ENCODE data around the gene IL10RB. TPM values are rescaled to one million over a fixed set of nuclear protein-coding genes. Genes with fewer than 3 reads are reported as not detected.

The IL10RB gene
- total and polyA plus RNA-seq, 10 of the 15 experiments (the other 5 are each of a cell fraction or from before 2014, with no cell fraction given) = 15.0 to 55.1 (median 34.9) TPM

DNA sequence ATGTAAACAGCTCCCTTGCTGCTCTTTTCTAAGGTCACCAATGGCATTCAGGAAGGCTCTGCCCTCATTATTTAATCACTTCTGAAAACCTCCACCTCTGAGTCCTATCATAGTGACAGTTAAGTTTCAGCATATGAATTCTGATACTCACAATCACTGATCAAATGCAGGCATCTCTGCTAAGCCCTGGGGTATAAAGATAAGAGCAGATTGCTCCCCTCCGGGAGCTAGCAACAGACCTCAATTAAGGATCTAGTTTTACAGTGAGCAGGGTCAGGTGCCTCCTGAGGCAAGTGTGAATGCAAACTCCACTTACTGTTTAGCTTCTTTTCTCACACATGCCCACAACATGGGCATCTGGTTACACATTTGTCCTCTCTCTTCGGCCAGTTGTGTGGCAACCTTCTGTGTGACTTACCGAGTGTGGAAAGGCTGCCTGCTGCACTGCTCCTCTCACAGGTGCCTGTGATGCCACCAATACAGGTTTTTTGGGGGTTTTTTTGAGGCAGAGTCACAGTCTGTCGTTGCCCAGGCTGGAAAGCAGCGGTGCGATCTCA, 15.0 kb downstream of the IL10RB start:
- POLR2A ChIA-PET = no interaction called here
- BruUV-seq (replicated peaks) = no TSS peak
- DNase-seq (ENCODE audit: low read depth, low spot score) = no peak
- Histone ChIP-seq H2AFZ (ENCODE audit: control insufficient read depth, low read depth, low read length) (no peak overlapping the region), H3K4me3 (no peak overlapping the region), H3K4me1 (ENCODE audit: control insufficient read depth, insufficient read depth, low read length) (no peaks in the 10 kb centered on the region), H3K9ac (ENCODE audit: control insufficient read depth, insufficient read depth, low read length) (no peak overlapping the region), H3K36me3 (ENCODE audit: control insufficient read depth in 2 of 2, insufficient read depth in 2 of 2, low read length in 1 of 2) (peaks cover 4 to 20% of the 10 kb centered on the region in 2 experiments), H3K9me3 (replicated peaks; ENCODE audit: control insufficient read depth, insufficient read depth, low read length) (no peaks in the 10 kb centered on the region; the same call in 1 of the 3 replicates), H3K27ac (ENCODE audit: control insufficient read depth, insufficient read depth) (no peak overlapping the region), H3K4me2 (ENCODE audit: control insufficient read depth, insufficient read depth) (no peak overlapping the region), H3K79me2 (ENCODE audit: control insufficient read depth, insufficient read depth, low read length) (no peaks in the 10 kb centered on the region), H4K20me1 (ENCODE audit: control insufficient read depth, insufficient read depth) (no peaks in the 10 kb centered on the region), H3K27me3 (replicated peaks in 1 of 2; ENCODE audit: control insufficient read depth in 2 of 2, insufficient read depth in 2 of 2, low read length in 1 of 2) (no peaks in the 10 kb centered on the region)
- SMC1A ChIA-PET (ENCODE audit: uncharacterized antibody, unreplicated experiment) = no interaction called here
- RAD21 ChIA-PET (ENCODE audit: unreplicated experiment) = no interaction called here
- no peak for TF ChIP-seq SREBF2 (IDR thresholded peaks at IDR 0.05; ENCODE audit: low read length)
- TF ChIP-seq CEBPZ (IDR thresholded peaks at IDR 0.05; ENCODE audit: low read depth, low read length) = no peak
- TF ChIP-seq NFYA (IDR thresholded peaks at IDR 0.05; ENCODE audit: borderline replicate concordance, low read depth, low read length) = no peak
- TF ChIP-seq, protein P1, sequence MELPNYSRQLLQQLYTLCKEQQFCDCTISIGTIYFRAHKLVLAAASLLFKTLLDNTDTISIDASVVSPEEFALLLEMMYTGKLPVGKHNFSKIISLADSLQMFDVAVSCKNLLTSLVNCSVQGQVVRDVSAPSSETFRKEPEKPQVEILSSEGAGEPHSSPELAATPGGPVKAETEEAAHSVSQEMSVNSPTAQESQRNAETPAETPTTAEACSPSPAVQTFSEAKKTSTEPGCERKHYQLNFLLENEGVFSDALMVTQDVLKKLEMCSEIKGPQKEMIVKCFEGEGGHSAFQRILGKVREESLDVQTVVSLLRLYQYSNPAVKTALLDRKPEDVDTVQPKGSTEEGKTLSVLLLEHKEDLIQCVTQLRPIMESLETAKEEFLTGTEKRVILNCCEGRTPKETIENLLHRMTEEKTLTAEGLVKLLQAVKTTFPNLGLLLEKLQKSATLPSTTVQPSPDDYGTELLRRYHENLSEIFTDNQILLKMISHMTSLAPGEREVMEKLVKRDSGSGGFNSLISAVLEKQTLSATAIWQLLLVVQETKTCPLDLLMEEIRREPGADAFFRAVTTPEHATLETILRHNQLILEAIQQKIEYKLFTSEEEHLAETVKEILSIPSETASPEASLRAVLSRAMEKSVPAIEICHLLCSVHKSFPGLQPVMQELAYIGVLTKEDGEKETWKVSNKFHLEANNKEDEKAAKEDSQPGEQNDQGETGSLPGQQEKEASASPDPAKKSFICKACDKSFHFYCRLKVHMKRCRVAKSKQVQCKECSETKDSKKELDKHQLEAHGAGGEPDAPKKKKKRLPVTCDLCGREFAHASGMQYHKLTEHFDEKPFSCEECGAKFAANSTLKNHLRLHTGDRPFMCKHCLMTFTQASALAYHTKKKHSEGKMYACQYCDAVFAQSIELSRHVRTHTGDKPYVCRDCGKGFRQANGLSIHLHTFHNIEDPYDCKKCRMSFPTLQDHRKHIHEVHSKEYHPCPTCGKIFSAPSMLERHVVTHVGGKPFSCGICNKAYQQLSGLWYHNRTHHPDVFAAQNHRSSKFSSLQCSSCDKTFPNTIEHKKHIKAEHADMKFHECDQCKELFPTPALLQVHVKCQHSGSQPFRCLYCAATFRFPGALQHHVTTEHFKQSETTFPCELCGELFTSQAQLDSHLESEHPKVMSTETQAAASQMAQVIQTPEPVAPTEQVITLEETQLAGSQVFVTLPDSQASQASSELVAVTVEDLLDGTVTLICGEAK (IDR thresholded peaks at IDR 0.05; ENCODE audit: borderline replicate concordance) = no peak
- TF ChIP-seq RUNX3 (IDR thresholded peaks at IDR 0.05; ENCODE audit: low read length) = no peak
- no peak for TF ChIP-seq EED (IDR thresholded peaks at IDR 0.05; ENCODE audit: low read depth)
- TF ChIP-seq CHD4 (IDR thresholded peaks at IDR 0.05) = no peak
- TF ChIP-seq NFXL1 (IDR thresholded peaks at IDR 0.05; ENCODE audit: borderline replicate concordance) = no peak
- no peak for TF ChIP-seq GATAD2B (conservative IDR thresholded peaks at IDR 0.05; ENCODE audit: low read depth)
- TF ChIP-seq, protein P2, sequence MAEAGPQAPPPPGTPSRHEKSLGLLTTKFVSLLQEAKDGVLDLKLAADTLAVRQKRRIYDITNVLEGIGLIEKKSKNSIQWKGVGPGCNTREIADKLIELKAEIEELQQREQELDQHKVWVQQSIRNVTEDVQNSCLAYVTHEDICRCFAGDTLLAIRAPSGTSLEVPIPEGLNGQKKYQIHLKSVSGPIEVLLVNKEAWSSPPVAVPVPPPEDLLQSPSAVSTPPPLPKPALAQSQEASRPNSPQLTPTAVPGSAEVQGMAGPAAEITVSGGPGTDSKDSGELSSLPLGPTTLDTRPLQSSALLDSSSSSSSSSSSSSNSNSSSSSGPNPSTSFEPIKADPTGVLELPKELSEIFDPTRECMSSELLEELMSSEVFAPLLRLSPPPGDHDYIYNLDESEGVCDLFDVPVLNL (IDR thresholded peaks at IDR 0.05; ENCODE audit: low read depth, low read length) = no peak
- no peak for TF ChIP-seq SIX5 (IDR thresholded peaks at IDR 0.05; ENCODE audit: low read depth, low read length, severe bottlenecking)
- FAIRE-seq = no peak
- intact Hi-C loops (cut with micrococcal nuclease; ENCODE audit: unreplicated experiment) (no loop called here), in situ Hi-C loops (cut with MboI) (no loop called here)
- no peak for ATAC-seq
- CTCF ChIA-PET = no interaction called here
- 95% methylated on average over 6 of the region's 6 CpGs for WGBS (ENCODE audit: insufficient coverage, insufficient replicate concordance, low lambda C conversion rate, missing lambda C conversion rate)
